HEK293 (cell line): Measurements from ENCODE around the gene POLH.
A peak's percentile ranks its signal among the peaks of the same experiment; 100 is the strongest.
"Not testable (repeated sequence)": the region's sequence is repeated elsewhere in the genome, so short reads cannot be mapped to it uniquely, and the experiment has no call there.

Experiments used
- CTCF ChIA-PET: fragments of 350-600 bp; formaldehyde crosslinking; extraction: SDS; loops from one replicate; lab custom pipeline; 2021; ENCODE audit warnings: antibody characterized with exemption; lab: Yijun Ruan, JAX
- POLR2A ChIA-PET: fragments of 300-600 bp; formaldehyde crosslinking; extraction: SDS; loops from one replicate; lab custom pipeline; 2020; ENCODE audit warnings: antibody characterized with exemption, inconsistent platforms; lab: Yijun Ruan, JAX
- H3K27ac ChIP-seq: fragments of 200-500 bp; sonication (Bioruptor generic); 2 replicates; pipeline ENCODE4 v1.5.1; 2014; ENCODE audit warnings: low read depth, low read length, control low read depth, inconsistent platforms; ENCODE audit errors: extremely low read depth
- H3K36me3 ChIP-seq, 2 experiments: fragments of 200-500 bp in 1 of 2; sonication (Bioruptor generic) in 1 of 2; 1 replicate in 1 of 2; 2 replicates in 1 of 2; pipeline ENCODE4 v1.5.1; 2014 to 2017; ENCODE audit warnings: inconsistent platforms in 2 of 2, low read length in 2 of 2; ENCODE audit not compliant: control insufficient read depth in 2 of 2, insufficient read depth in 1 of 2
- H3K4me1 ChIP-seq: fragments of 200-500 bp; sonication (Bioruptor generic); 2 replicates; pipeline ENCODE4 v1.5.1; 2014; ENCODE audit warnings: mild to moderate bottlenecking, low read length, inconsistent platforms; ENCODE audit not compliant: control insufficient read depth, insufficient read depth
- H3K4me3 ChIP-seq: 2 replicates; pipeline ENCODE4 v1.5.1; 2011; ENCODE audit warnings: low read depth, mild to moderate bottlenecking, control low read depth, low read length, moderate library complexity
- H3K9me3 ChIP-seq: fragments of 200-500 bp; sonication (Bioruptor generic); 2 replicates; pipeline ENCODE4 v1.5.1; 2014; ENCODE audit warnings: low read depth, low read length, inconsistent platforms; ENCODE audit not compliant: control insufficient read depth, insufficient read depth
- EGR2 ChIP-seq: fragments of 450-650 bp; formaldehyde crosslinking; IDR thresholded peaks from 2 replicates; pipeline ENCODE4 v1.5.1; 2016; ENCODE audit warnings: low read depth, missing biosample characterization, missing genetic modification characterization
- FEZF1 ChIP-seq: fragments of 450-650 bp; formaldehyde crosslinking; IDR thresholded peaks from 2 replicates; pipeline ENCODE4 v1.5.1; 2016; ENCODE audit warnings: missing biosample characterization, missing genetic modification characterization
- KLF8 ChIP-seq: fragments of 450-650 bp; formaldehyde crosslinking; IDR thresholded peaks from 2 replicates; pipeline ENCODE4 v1.5.1; 2016; ENCODE audit warnings: missing biosample characterization, missing genetic modification characterization
- MEIS1 ChIP-seq: sonication (generic); formaldehyde crosslinking; IDR thresholded peaks from 2 replicates; pipeline ENCODE4 v1.8.1; 2022; ENCODE audit warnings: missing genetic modification reagents, mild to moderate bottlenecking, borderline replicate concordance
- SALL2 ChIP-seq: fragments of 450-650 bp; formaldehyde crosslinking; IDR thresholded peaks from 2 replicates; pipeline ENCODE4 v1.5.0; 2017; ENCODE audit warnings: missing biosample characterization, mild to moderate bottlenecking, missing genetic modification characterization, borderline replicate concordance
- TCF7L2 ChIP-seq: IDR thresholded peaks from 2 replicates; pipeline ENCODE4 v1.6.1; 2011; ENCODE audit warnings: low read depth, mild to moderate bottlenecking, inconsistent platforms, low read length, moderate library complexity, borderline replicate concordance
- WT1 ChIP-seq: fragments of 450-650 bp; formaldehyde crosslinking; IDR thresholded peaks from 2 replicates; pipeline ENCODE4 v1.5.1; 2016; ENCODE audit warnings: missing biosample characterization, missing genetic modification characterization
- ZBTB20 ChIP-seq: fragments of 450-650 bp; formaldehyde crosslinking; IDR thresholded peaks from 2 replicates; pipeline ENCODE4 v1.5.1; 2016; ENCODE audit warnings: missing biosample characterization, missing genetic modification characterization
- ZNF132 ChIP-seq: fragments of 450-650 bp; formaldehyde crosslinking; IDR thresholded peaks from 2 replicates; pipeline ENCODE4 v1.5.1; 2017; ENCODE audit warnings: missing biosample characterization, missing genetic modification characterization, borderline replicate concordance
- ZNF174 ChIP-seq: fragments of 450-650 bp; formaldehyde crosslinking; IDR thresholded peaks from 2 replicates; pipeline ENCODE4 v1.5.0; 2017; ENCODE audit warnings: missing biosample characterization, mild to moderate bottlenecking, missing genetic modification characterization
- ZNF214 ChIP-seq: fragments of 450-650 bp; formaldehyde crosslinking; IDR thresholded peaks from 2 replicates; pipeline ENCODE4 v1.5.1; 2017; ENCODE audit warnings: missing biosample characterization, mild to moderate bottlenecking, missing genetic modification characterization, borderline replicate concordance
- ZNF223 ChIP-seq: fragments of 450-650 bp; formaldehyde crosslinking; IDR thresholded peaks from 2 replicates; pipeline ENCODE4 v1.5.1; 2016; ENCODE audit warnings: missing biosample characterization, missing genetic modification characterization
- ZNF350 ChIP-seq: fragments of 450-650 bp; formaldehyde crosslinking; IDR thresholded peaks from 2 replicates; pipeline ENCODE4 v1.5.0; 2017; ENCODE audit warnings: missing biosample characterization, mild to moderate bottlenecking, missing genetic modification characterization
- ZNF514 ChIP-seq: fragments of 450-650 bp; formaldehyde crosslinking; IDR thresholded peaks from 2 replicates; pipeline ENCODE4 v1.5.1; 2016; ENCODE audit warnings: missing biosample characterization, missing genetic modification characterization
- ZNF529 ChIP-seq: fragments of 450-650 bp; formaldehyde crosslinking; IDR thresholded peaks from 2 replicates; pipeline ENCODE4 v1.5.1; 2017; ENCODE audit warnings: missing genetic modification characterization, missing biosample characterization; ENCODE audit not compliant: insufficient replicate concordance
- ZNF621 ChIP-seq: fragments of 450-650 bp; formaldehyde crosslinking; IDR thresholded peaks from 2 replicates; pipeline ENCODE4 v1.5.1; 2017; ENCODE audit warnings: missing biosample characterization, missing genetic modification characterization
- ZNF658 ChIP-seq: fragments of 450-650 bp; formaldehyde crosslinking; IDR thresholded peaks from 2 replicates; pipeline ENCODE4; 2016; ENCODE audit warnings: missing biosample characterization, missing genetic modification characterization
- ZSCAN18 ChIP-seq: fragments of 450-650 bp; formaldehyde crosslinking; IDR thresholded peaks from 2 replicates; pipeline ENCODE4 v1.5.1; 2016; ENCODE audit warnings: missing biosample characterization, missing genetic modification characterization

POLH gene

GRCh38 chr6:43575772-43576551 is at the start of gene POLH, which contains the start of gene XPO5 (continued):
- TF ChIP-seq SALL2 (tag by site-specific recombination): no peak
- TF ChIP-seq KLF8: peak; percentile 9
- peak; percentile 44; the same call in 1 of the 2 replicates for TF ChIP-seq ZBTB20 (tag by site-specific recombination)
- no peak for TF ChIP-seq ZNF658 (tag by site-specific recombination)

DNA sequence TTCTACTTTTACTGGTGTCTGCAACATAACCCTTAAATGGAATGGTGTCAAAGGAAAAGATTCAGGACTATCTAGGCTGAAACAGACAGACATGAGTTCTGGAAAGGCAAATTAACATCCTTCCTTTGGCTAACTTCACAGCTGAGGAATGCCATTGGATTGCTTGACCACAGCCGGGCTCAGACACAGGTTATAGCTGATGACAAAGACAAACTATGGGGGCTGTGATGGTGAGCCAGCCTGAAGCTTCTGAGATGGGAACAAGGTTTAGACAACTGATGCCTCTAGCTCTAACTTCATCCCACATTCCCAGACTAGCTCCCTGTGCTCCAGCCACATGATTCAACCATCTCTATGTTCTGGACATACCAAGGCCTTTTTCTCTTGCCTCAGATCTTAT is 43.8 kb upstream of the POLH start:
- Histone ChIP-seq H3K4me1 (no peaks in the 10 kb centered on the region), H3K4me3 (no peak overlapping the region), H3K27ac (no peak overlapping the region), H3K36me3 (peaks cover 68 to 76% of the 10 kb centered on the region in 2 experiments), H3K9me3 (no peaks in the 10 kb centered on the region)
- CTCF ChIA-PET: interaction anchor here (1.0 kb wide), 1 partner anchor 77 kb away, joined by 3 read pairs; no protein-coding TSS in a partner anchor
- TF ChIP-seq ZNF621 (tag by site-specific recombination): no peak
- TF ChIP-seq WT1: no peak
- no peak for TF ChIP-seq ZNF350 (tag by site-specific recombination)
- TF ChIP-seq ZNF514 (tag by site-specific recombination): no peak
- TF ChIP-seq ZSCAN18 (tag by site-specific recombination): no peak
- no peak for TF ChIP-seq ZNF214 (tag by site-specific recombination)
- no peak for TF ChIP-seq EGR2 (tag by site-specific recombination)
- no peak for TF ChIP-seq ZNF529 (tag by site-specific recombination)
- TF ChIP-seq FEZF1 (tag by site-specific recombination): no peak
- no peak for TF ChIP-seq ZNF223 (tag by site-specific recombination)
- TF ChIP-seq ZNF132: no peak
- TF ChIP-seq MEIS1 (CRISPR knock-in tag): no peak
- no peak for TF ChIP-seq ZNF174 (tag by site-specific recombination)
- TF ChIP-seq TCF7L2: no peak
- TF ChIP-seq, all 188 proteins: peak for 0
- POLR2A ChIA-PET: interaction anchor here (0.8 to 1.9 kb wide), 4 partner anchors 8 to 97 kb away, joined by 3 to 8 read pairs (median 4); partner anchors contain the start of gene GTPBP2

DNA sequence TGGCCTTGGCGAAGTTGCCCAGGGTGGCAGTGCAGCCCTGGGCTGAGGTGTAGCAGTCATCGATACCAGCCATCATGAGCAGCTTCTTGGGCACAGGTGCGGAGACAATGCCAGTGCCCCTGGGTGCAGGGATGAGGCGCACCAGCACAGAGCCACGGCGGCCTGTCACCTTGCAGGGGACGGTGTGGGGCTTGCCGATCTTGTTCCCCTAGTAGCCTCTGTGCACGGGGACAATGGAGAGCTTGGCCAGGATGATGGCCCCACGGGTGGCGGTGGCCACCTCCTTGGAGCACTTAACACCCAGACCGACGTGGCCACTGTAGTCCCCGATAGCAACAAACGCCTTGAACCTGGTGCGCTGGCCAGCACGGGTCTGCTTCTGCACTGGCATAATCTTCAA is 37.0 kb upstream of the POLH start:
- H3K27ac ChIP-seq, H3K4me1 ChIP-seq, H3K4me3 ChIP-seq, CTCF ChIA-PET, H3K9me3 ChIP-seq: not testable (repeated sequence)
- POLR2A ChIA-PET: interaction anchor here (0.8 kb wide), 1 partner anchor 18 kb away, joined by 3 read pairs; no protein-coding TSS in a partner anchor
- H3K36me3 ChIP-seq: peaks cover 66 to 69% of the 10 kb centered on the region in 2 experiments

DNA sequence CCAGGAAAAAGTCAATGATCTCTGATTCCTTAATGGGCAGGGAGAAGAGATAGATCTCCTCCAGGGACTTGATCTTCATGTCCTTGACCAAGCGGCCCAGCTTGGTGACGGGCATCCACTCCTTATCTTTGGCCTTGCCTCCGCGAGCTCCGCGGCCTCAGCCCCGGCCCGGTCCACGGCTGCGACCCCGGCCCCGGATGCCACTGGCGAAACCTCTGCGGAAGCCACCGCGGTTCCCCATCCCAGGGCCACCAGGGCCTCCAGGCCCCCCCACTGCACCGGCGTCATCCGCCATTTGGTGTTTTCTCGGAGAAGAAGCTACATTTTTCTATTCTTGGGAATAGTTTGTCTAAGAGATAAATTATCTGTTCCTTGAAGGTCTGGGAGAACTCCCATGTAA is 36.6 kb upstream of the POLH start:
- H3K36me3 ChIP-seq: peaks cover 66 to 73% of the 10 kb centered on the region in 2 experiments
- not testable (repeated sequence) for H3K27ac ChIP-seq, H3K4me3 ChIP-seq, H3K4me1 ChIP-seq, H3K9me3 ChIP-seq
- ChIA-PET CTCF (interaction anchor here (0.6 to 0.7 kb wide), 2 partner anchors 9 to 247 kb away, joined by 4 to 5 read pairs; no protein-coding TSS in a partner anchor), POLR2A (interaction anchor here (0.7 kb wide), 1 partner anchor 15 kb away, joined by 6 read pairs; no protein-coding TSS in a partner anchor)
